AG04449 (cell line): ENCODE data around the gene CACYBP.

Source experiments
- CTCF ChIA-PET: fragments of 350-600 bp; formaldehyde crosslinking; extraction: SDS; loops from one replicate; lab custom pipeline; 2021; ENCODE audit warnings: antibody characterized with exemption; lab: Yijun Ruan, JAX
- POLR2A ChIA-PET: fragments of 400-600, 350-600 bp; formaldehyde crosslinking; extraction: SDS; loops from one replicate; lab custom pipeline; 2020; ENCODE audit warnings: antibody characterized with exemption, inconsistent platforms; lab: Yijun Ruan, JAX
- DNase-seq: peaks from one replicate; pipeline ENCODE4 v3.0.0-alpha.2; 2010; ENCODE audit warnings: low read depth, low spot score
- H3K4me3 ChIP-seq: 2 replicates; pipeline ENCODE4 v1.5.1; 2011; ENCODE audit warnings: low read depth, mild to moderate bottlenecking, control low read depth, low read length
- CTCF ChIP-seq: IDR thresholded peaks from one replicate; pipeline ENCODE4 v1.5.1; 2011; ENCODE audit warnings: mild to moderate bottlenecking, moderate library complexity, low read length, control low read depth, inconsistent platforms; ENCODE audit not compliant: insufficient read depth; ENCODE audit errors: missing control alignments

Gene CACYBP

GRCh38 chr1:174968750-174969244, 30.9 kb upstream of the CACYBP start:
- ChIA-PET POLR2A (no interaction called here), CTCF (interaction anchor here (0.8 to 1.2 kb wide), 4 partner anchors 11 to 29 kb away, joined by 3 read pairs; no protein-coding TSS in a partner anchor)
- H3K4me3 ChIP-seq: no peak overlapping the region
- no peak for TF ChIP-seq CTCF
- DNase-seq: peak; percentile 23

GRCh38 chr1:174969977-174970376, 29.8 kb upstream of the CACYBP start:
- ChIA-PET POLR2A (no interaction called here), CTCF (interaction anchor here (3.4 kb wide), 1 partner anchor 13 kb away, joined by 14 read pairs; no protein-coding TSS in a partner anchor)
- H3K4me3 ChIP-seq: no peak overlapping the region
- TF ChIP-seq CTCF: no peak
- DNase-seq: no peak

- TF ChIP-seq CTCF: no peak
- no peak for DNase-seq
- ChIA-PET CTCF (interaction anchor here (3.4 kb wide), 1 partner anchor 12 kb away, joined by 14 read pairs; no protein-coding TSS in a partner anchor), POLR2A (no interaction called here)
- no peak overlapping the region for H3K4me3 ChIP-seq
These were observed 28.3 kb upstream of the CACYBP start for GRCh38 chr1:174971466-174971865.

- no peak overlapping the region for H3K4me3 ChIP-seq
- TF ChIP-seq CTCF: no peak
- no peak for DNase-seq
- ChIA-PET POLR2A (no interaction called here), CTCF (interaction anchor here (3.4 kb wide), 1 partner anchor 12 kb away, joined by 14 read pairs; no protein-coding TSS in a partner anchor)
These were observed 27.8 kb upstream of the CACYBP start for GRCh38 chr1:174971902-174972301.

GRCh38 chr1:174974711-174975119, 25.0 kb upstream of the CACYBP start:
- POLR2A ChIA-PET: no interaction called here

More at GRCh38 chr1:174974711-174975119, 25.0 kb upstream of the CACYBP start:
- no peak for DNase-seq
- no peak for TF ChIP-seq CTCF
- CTCF ChIA-PET: interaction anchor here (1.4 to 1.9 kb wide), 3 partner anchors 9 to 17 kb away, joined by 3 to 6 read pairs (median 5); no protein-coding TSS in a partner anchor
- no peak overlapping the region for H3K4me3 ChIP-seq
